SK-N-SH (cell line): ENCODE results near the gene KEL. TPM values are rescaled to one million over a fixed set of nuclear protein-coding genes. Genes with fewer than 3 reads are reported as not detected.

ENCODE experiments used
- CTCF ChIA-PET: fragments of 300-600, 350-600 bp; formaldehyde crosslinking; extraction: SDS; loops from one replicate; lab custom pipeline; 2021; lab: Yijun Ruan, JAX
- POLR2A ChIA-PET: fragments of 350-600 bp; sonication (Branson Sonifier 250); formaldehyde crosslinking; extraction: SDS; loops from one replicate; lab custom pipeline; 2020; ENCODE audit warnings: antibody characterized with exemption, inconsistent platforms; lab: Yijun Ruan, JAX
- DNase-seq: peaks from one replicate; pipeline ENCODE4 v3.0.0; 2012
- H2AFZ ChIP-seq: fragments of 200-600 bp; sonication (generic); 2 replicates; pipeline ENCODE4 v1.8.1; 2016; ENCODE audit warnings: antibody characterized with exemption, mild to moderate bottlenecking, low read depth
- H3F3A ChIP-seq: fragments of 200-600 bp; sonication (generic); replicated peaks from 2 replicates; pipeline ENCODE3; 2016; ENCODE audit warnings: antibody characterized with exemption, mild to moderate bottlenecking; ENCODE audit not compliant: insufficient read depth
- H3K27ac ChIP-seq, 2 experiments: fragments of 200-500 bp in 1 of 2; fragments of 200-600 bp in 1 of 2; sonication (Bioruptor generic) in 1 of 2; sonication (generic), shearing (Covaris generic) in 1 of 2; 2 replicates each; pipeline versions ENCODE4 v1.5.1 to v1.6.1; 2014 to 2016; ENCODE audit warnings: low read depth in 2 of 2, inconsistent platforms in 1 of 2, low read length in 1 of 2, mild to moderate bottlenecking in 1 of 2, mixed read lengths in 1 of 2
- H3K27me3 ChIP-seq: fragments of 200-600 bp; sonication (generic), shearing (Covaris generic); 2 replicates; pipeline ENCODE4 v1.6.1; 2016; ENCODE audit warnings: mixed run types; ENCODE audit not compliant: insufficient read depth
- H3K36me3 ChIP-seq, 2 experiments: fragments of 200-500 bp in 1 of 2; fragments of 200-600 bp in 1 of 2; sonication (Bioruptor generic) in 1 of 2; sonication (generic) in 1 of 2; replicated peaks in 1 of 2; 2 replicates each; pipeline versions ENCODE3 to v1.5.1; 2014 to 2016; ENCODE audit warnings: low read length in 1 of 2, mild to moderate bottlenecking in 1 of 2; ENCODE audit not compliant: insufficient read depth in 2 of 2, control insufficient read depth in 1 of 2
- H3K4me1 ChIP-seq, 2 experiments: fragments of 200-500 bp in 1 of 2; fragments of 200-600 bp in 1 of 2; sonication (Bioruptor generic) in 1 of 2; sonication (generic), shearing (Covaris generic) in 1 of 2; 2 replicates each; pipeline versions ENCODE4 v1.5.1 to v1.6.1; 2014 to 2016; ENCODE audit warnings: low read depth in 1 of 2, low read length in 1 of 2, mixed run types in 1 of 2; ENCODE audit not compliant: insufficient read depth in 2 of 2, control insufficient read depth in 1 of 2
- H3K4me2 ChIP-seq: fragments of 200-600 bp; sonication (generic), shearing (Covaris generic); 2 replicates; pipeline ENCODE4 v1.6.1; 2017; ENCODE audit warnings: mixed run types
- H3K4me3 ChIP-seq, 2 experiments: fragments of 200-500 bp in 1 of 2; fragments of 200-600 bp in 1 of 2; sonication (Bioruptor generic) in 1 of 2; sonication (generic), shearing (Covaris generic) in 1 of 2; 2 replicates each; pipeline versions ENCODE4 v1.5.1 to v1.8.1; 2014 to 2016; ENCODE audit warnings: low read depth in 2 of 2, inconsistent platforms in 1 of 2, low read length in 1 of 2, mild to moderate bottlenecking in 1 of 2, mixed read lengths in 1 of 2, moderate library complexity in 1 of 2
- H3K79me2 ChIP-seq: fragments of 200-600 bp; sonication (generic); 2 replicates; pipeline ENCODE4 v1.8.1; 2017; ENCODE audit warnings: mild to moderate bottlenecking; ENCODE audit not compliant: insufficient read depth
- H3K9ac ChIP-seq: fragments of 200-600 bp; sonication (generic); 2 replicates; pipeline ENCODE4 v1.6.1; 2017; ENCODE audit warnings: mixed run types
- H3K9me2 ChIP-seq: fragments of 200-600 bp; sonication (generic); 2 replicates; pipeline ENCODE4 v1.6.1; 2017; ENCODE audit warnings: mixed run types
- H3K9me3 ChIP-seq: fragments of 200-600 bp; sonication (generic); 2 replicates; pipeline ENCODE4 v1.6.1; 2017; ENCODE audit warnings: mixed run types, mild to moderate bottlenecking, moderate library complexity
- H4K20me1 ChIP-seq: fragments of 200-600 bp; sonication (generic); 2 replicates; pipeline ENCODE4 v1.6.1; 2017; ENCODE audit warnings: mild to moderate bottlenecking, mixed run types; ENCODE audit not compliant: insufficient read depth
- ELF1 ChIP-seq: IDR thresholded peaks from 2 replicates; pipeline ENCODE4 v1.4.0; 2012
- EP300 ChIP-seq, 2 experiments: IDR thresholded peaks; 2 replicates each; pipeline versions ENCODE4 v1.4.0 to v1.6.1; 2012; ENCODE audit warnings: borderline replicate concordance in 1 of 2, low read depth in 1 of 2, low read length in 1 of 2
- FOSL2 ChIP-seq: IDR thresholded peaks from 2 replicates; pipeline ENCODE4 v1.4.0; 2012; ENCODE audit warnings: low read depth, mild to moderate bottlenecking, moderate library complexity, borderline replicate concordance
- FOXJ3 ChIP-seq: sonication (generic); formaldehyde crosslinking; IDR thresholded peaks from 2 replicates; pipeline ENCODE4 v1.5.1; 2020; ENCODE audit warnings: mild to moderate bottlenecking, missing genetic modification reagents
- IRF3 ChIP-seq: fragments of 150-350 bp; IDR thresholded peaks from 2 replicates; pipeline ENCODE4 v1.6.1; 2016; ENCODE audit warnings: mild to moderate bottlenecking, low read depth, low read length
- JUND ChIP-seq: IDR thresholded peaks from 2 replicates; pipeline ENCODE4 v1.4.0; 2012
- MAX ChIP-seq: IDR thresholded peaks from 2 replicates; pipeline ENCODE4 v1.4.0; 2012; ENCODE audit warnings: low read depth
- POLR2AphosphoS5 ChIP-seq: IDR thresholded peaks from 2 replicates; pipeline ENCODE4 v1.6.1; 2012; ENCODE audit warnings: low read depth, low read length
- RXRA ChIP-seq: IDR thresholded peaks from 2 replicates; pipeline ENCODE4 v1.4.0; 2012; ENCODE audit warnings: low read depth, mild to moderate bottlenecking, borderline replicate concordance
- SIN3A ChIP-seq: IDR thresholded peaks from 2 replicates; pipeline ENCODE4 v1.6.1; 2012; ENCODE audit warnings: low read depth, mild to moderate bottlenecking, low read length, moderate library complexity, borderline replicate concordance
- TAF1 ChIP-seq: IDR thresholded peaks from 2 replicates; pipeline ENCODE4 v1.6.1; 2012; ENCODE audit warnings: low read depth, mild to moderate bottlenecking, low read length, moderate library complexity, borderline replicate concordance
- TCF12 ChIP-seq: IDR thresholded peaks from 2 replicates; pipeline ENCODE4 v1.4.0; 2012
- TEAD4 ChIP-seq: IDR thresholded peaks from 2 replicates; pipeline ENCODE4 v1.4.0; 2012; ENCODE audit warnings: mild to moderate bottlenecking, borderline replicate concordance; ENCODE audit not compliant: insufficient read depth
- USF1 ChIP-seq: IDR thresholded peaks from 2 replicates; pipeline ENCODE4 v1.4.0; 2012; ENCODE audit warnings: low read depth, borderline replicate concordance
- USF2 ChIP-seq: fragments of 150-350 bp; IDR thresholded peaks from 2 replicates; pipeline ENCODE4 v1.6.1; 2017; ENCODE audit warnings: antibody characterized with exemption, low read length, low read depth, borderline replicate concordance
- ZBTB33 ChIP-seq: IDR thresholded peaks from 2 replicates; pipeline ENCODE4 v1.4.0; 2012; ENCODE audit warnings: low read depth, borderline replicate concordance
- WGBS: methylation state at CpG from one replicate; pipeline ENCODE4 v1.1.6; 2017; ENCODE audit warnings: low lambda C conversion rate; 5-methylcytosine and 5-hydroxymethylcytosine counted together
- polyA plus RNA-seq, 3 experiments: library from polyadenylated mRNA; depleted of rRNA; stranded (reverse); fragments of >200 nt; gene quantifications; 2 replicates each; pipeline ENCODE4 v1.2.3, GENCODE V29; 2012

KEL gene
- polyA plus RNA-seq, 1 of the 3 experiments (the other 2 are of a cell fraction), result 0.05 TPM

GRCh38 chr7:142998966-142999365, 36.8 kb upstream of the KEL start:
- H2AFZ ChIP-seq, result no peak overlapping the region
- H3K9me2 ChIP-seq, result no peaks in the 10 kb centered on the region
- WGBS, result 44% methylated on average over 6 of the region's 6 CpGs
- POLR2A ChIA-PET, result no interaction called here
- H3K4me3 ChIP-seq, result no peak overlapping the region
- DNase-seq, result no peak
- H4K20me1 ChIP-seq, result no peaks in the 10 kb centered on the region
- H3K9ac ChIP-seq, result no peak overlapping the region
- H3K79me2 ChIP-seq, result no peaks in the 10 kb centered on the region
- no peaks in the 10 kb centered on the region for H3K36me3 ChIP-seq
- no peaks in the 10 kb centered on the region for H3K4me1 ChIP-seq
- no peaks in the 10 kb centered on the region for H3K9me3 ChIP-seq
- no peaks in the 10 kb centered on the region for H3F3A ChIP-seq
- H3K27ac ChIP-seq, result no peak overlapping the region
- CTCF ChIA-PET, result interaction anchor here (1.3 to 23.7 kb wide), 3 partner anchors 10 to 220 kb away, joined by 5 to 450 read pairs (median 26); partner anchors contain the start of genes EPHB6 and TAS2R40
- H3K4me2 ChIP-seq, result no peak overlapping the region
- H3K27me3 ChIP-seq, result no peaks in the 10 kb centered on the region; the same call in 1 of the 2 replicates
- TF ChIP-seq MAX, result no peak
- TF ChIP-seq RXRA, result no peak
- TF ChIP-seq TCF12, result no peak
- TF ChIP-seq ZBTB33, result no peak
- no peak for TF ChIP-seq SIN3A
- no peak for TF ChIP-seq FOSL2

GRCh38 chr7:142997456-142997989, 35.4 kb upstream of the KEL start:
- no peaks in the 10 kb centered on the region for H3K36me3 ChIP-seq
- ChIA-PET CTCF (interaction anchor here (0.9 to 23.7 kb wide), 4 partner anchors 11 to 463 kb away, joined by 3 to 450 read pairs (median 14); partner anchors contain the start of gene TAS2R40), POLR2A (no interaction called here)
- no peak for DNase-seq
- H3K27ac ChIP-seq, result no peak overlapping the region
- H2AFZ ChIP-seq, result no peak overlapping the region
- H3K9me3 ChIP-seq, result no peaks in the 10 kb centered on the region
- no peak overlapping the region for H3K4me3 ChIP-seq
- no peaks in the 10 kb centered on the region for H3K79me2 ChIP-seq
- H3K9ac ChIP-seq, result no peak overlapping the region
- TF ChIP-seq TCF12, result no peak
- no peak for TF ChIP-seq RXRA
- TF ChIP-seq JUND, result no peak
- no peak for TF ChIP-seq IRF3
- no peak for TF ChIP-seq ELF1
- TF ChIP-seq FOXJ3 (CRISPR knock-in tag), result no peak
- no peak for TF ChIP-seq EP300 (IDR thresholded peaks at IDR 0.05; ENCODE audit: borderline replicate concordance in 1 of 2, low read depth in 1 of 2, low read length in 1 of 2)
- TF ChIP-seq USF2, result no peak
- TF ChIP-seq USF1, result no peak
- TF ChIP-seq SIN3A, result no peak
- TF ChIP-seq TEAD4, result no peak
- no peak for TF ChIP-seq POLR2AphosphoS5
- no peak for TF ChIP-seq TAF1
- H3K4me1 ChIP-seq, result no peaks in the 10 kb centered on the region
- no peaks in the 10 kb centered on the region for H3K9me2 ChIP-seq
- no peaks in the 10 kb centered on the region for H4K20me1 ChIP-seq
- H3F3A ChIP-seq, result no peaks in the 10 kb centered on the region
- WGBS, result 5% methylated on average over 4 of the region's 4 CpGs
- no peak overlapping the region for H3K4me2 ChIP-seq
- H3K27me3 ChIP-seq, result no peaks in the 10 kb centered on the region; the same call in 1 of the 2 replicates
